H4 (cell line): ENCODE results near the gene UPF1. TPM values are rescaled to one million over a fixed set of nuclear protein-coding genes. Genes with fewer than 3 reads are reported as not detected.

ENCODE experiments used
- DNase-seq: peaks from one replicate; pipeline ENCODE4 v3.0.0-alpha.2; 2015; ENCODE audit warnings: low spot score
- total RNA-seq: library from RNA; depleted of rRNA; stranded (reverse); fragments of >200 nt; shearing (Covaris generic); gene quantifications from 2 replicates; pipeline ENCODE4 v1.2.3, GENCODE V29; 2014

Gene UPF1
- total RNA-seq, 1 experiment from 2014 or later, result 33.8 TPM

- no peak for DNase-seq
Measured at GRCh38 chr19:18857223-18857622, 25.5 kb downstream of the UPF1 start.

- DNase-seq, result no peak
Measured at GRCh38 chr19:18858906-18859646, 27.3 kb downstream of the UPF1 start.

DNA sequence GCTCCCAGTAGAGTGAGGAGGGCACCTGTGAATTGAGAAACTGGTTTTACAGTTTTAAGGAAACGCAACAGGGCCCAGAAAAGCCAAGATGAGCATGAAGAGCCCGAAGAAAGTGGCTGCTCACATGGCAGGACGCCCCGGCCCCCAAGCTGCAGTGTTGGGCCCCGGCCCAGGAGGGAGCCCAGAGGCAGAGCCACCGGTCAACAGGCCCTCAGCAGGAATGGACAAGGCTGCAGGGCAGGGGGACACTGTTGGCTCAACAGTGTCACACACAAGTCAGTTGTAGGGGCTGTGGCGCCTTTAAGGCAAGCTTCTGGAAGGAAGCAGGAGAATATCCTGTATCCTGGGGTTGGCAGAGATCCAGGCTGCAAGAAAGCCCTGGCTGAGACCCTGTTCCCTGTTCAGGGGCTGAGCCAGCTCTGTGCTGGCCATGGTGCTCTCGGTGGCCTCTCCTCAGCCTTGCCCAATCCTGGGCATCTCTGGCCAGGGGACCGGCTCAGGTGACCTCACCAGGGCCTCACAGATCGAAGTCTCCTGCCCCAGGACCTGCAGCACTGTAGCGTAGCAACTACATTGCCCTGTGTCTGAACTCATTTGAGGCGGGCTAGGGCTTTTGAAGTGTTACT, 28.0 kb downstream of the UPF1 start:
- no peak for DNase-seq

DNA sequence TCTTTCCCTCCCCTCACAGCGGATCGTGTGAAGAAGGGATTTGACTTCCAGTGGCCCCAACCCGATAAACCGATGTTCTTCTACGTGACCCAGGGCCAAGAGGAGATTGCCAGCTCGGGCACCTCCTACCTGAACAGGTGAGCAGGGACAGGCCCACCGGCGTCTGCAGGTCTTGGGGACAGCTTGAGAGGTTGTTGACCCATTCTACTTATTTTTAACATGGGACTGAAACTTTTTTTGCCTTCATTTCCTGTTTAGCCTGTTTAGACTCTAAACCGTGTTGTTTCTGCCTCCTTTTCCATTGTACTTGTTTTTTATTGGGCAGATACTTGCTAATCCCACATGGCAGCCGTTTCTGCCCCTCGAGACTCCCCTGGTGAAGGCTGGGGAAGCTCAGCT, 28.5 kb downstream of the UPF1 start:
- no peak for DNase-seq

- no peak for DNase-seq
Measured at GRCh38 chr19:18860725-18861124, 29.0 kb downstream of the UPF1 start.

DNA sequence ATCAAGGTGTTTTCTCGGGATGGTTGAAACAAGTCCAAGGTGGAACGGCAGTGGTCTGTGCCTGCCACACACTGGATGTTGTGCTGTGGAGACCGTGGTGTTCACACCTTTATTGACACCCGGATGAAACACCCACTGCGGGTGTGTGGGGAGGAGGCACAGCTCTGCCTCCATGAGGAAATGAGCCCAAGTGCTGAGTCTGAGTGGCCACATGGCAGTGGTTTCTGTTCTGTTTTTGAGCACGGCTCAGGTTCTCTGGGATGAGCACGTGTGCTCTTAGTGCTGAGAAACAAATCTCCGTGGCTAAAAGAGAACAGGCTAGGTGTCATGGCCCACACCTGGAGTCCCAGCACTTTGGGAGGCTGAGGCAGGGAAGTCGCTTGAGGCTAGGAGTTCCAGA, 29.5 kb downstream of the UPF1 start:
- no peak for DNase-seq

DNA sequence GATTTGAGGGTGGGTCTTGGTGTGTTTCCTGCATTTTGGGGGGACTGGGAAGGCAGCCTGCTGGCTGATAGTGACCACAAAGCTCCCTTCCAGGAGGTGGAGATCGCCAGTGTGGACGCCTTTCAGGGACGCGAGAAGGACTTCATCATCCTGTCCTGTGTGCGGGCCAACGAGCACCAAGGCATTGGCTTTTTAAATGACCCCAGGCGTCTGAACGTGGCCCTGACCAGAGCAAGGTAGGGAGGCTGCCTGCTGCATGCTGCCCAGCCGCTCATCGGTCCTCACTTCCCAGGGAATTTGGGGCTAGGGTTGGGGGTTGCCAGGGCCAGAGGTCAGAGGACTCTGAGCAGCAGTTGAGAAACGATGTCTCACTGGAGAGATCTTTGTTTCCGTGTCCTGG, 30.2 kb downstream of the UPF1 start:
- no peak for DNase-seq

DNA sequence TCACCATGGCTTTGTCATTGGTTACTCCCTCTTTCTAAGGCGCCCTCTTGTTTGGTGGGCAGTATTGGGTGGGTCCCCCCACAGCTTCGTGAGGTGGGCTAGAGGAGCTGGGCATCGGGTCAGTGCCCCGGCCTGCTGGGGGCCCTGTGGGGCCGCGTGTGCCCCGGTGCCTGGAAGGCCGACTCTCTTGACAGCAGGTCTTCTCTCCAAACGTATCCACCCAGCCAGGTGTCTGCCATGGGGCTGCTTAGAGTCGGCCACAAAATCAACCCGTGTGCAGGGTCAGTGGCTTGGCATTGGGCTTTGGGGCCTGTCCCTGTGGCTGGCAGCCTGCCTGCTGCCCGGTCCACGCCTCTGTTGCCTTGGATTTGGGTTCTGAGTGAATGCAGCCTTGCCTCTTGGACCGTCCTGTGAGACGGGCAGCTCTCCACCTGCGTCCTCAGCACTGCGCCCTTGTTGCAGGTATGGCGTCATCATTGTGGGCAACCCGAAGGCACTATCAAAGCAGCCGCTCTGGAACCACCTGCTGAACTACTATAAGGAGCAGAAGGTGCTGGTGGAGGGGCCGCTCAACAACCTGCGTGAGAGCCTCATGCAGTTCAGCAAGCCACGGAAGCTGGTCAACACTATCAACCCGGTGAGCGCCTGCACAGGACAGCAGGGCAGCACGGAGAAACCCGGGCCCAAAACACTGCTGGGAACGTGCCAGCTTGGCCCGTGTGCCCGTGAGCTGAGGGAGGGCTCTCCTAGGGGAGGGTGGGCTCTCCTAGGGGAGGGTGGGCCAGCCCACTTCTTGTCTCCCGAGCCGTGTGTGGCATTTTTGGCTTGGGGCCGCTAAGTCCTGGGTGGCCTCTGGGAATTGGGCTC, 31.4 kb downstream of the UPF1 start:
- no peak for DNase-seq

DNA sequence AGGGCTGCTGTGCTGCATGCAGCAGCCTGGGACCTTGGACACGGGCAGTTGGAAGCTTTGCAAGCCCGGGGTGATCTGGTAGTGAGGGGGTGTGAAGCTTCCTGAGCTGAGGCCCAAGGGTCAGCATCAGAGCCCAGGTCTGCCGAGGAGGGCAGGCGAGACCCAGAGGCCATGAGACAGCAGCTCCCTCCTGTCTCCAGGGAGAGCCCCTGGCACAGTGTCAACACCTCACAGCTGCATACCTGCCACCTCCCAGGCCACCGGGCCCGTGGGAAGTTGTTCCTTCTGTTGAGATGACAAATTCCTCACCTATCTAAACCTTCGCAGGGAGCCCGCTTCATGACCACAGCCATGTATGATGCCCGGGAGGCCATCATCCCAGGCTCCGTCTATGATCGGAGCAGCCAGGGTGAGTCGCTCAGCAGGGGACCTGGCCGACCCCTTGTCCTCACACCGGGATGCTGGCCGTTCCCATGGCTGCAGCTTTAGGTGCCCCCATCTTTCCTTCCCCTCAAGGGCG, 32.1 kb downstream of the UPF1 start:
- DNase-seq, result no peak

DNA sequence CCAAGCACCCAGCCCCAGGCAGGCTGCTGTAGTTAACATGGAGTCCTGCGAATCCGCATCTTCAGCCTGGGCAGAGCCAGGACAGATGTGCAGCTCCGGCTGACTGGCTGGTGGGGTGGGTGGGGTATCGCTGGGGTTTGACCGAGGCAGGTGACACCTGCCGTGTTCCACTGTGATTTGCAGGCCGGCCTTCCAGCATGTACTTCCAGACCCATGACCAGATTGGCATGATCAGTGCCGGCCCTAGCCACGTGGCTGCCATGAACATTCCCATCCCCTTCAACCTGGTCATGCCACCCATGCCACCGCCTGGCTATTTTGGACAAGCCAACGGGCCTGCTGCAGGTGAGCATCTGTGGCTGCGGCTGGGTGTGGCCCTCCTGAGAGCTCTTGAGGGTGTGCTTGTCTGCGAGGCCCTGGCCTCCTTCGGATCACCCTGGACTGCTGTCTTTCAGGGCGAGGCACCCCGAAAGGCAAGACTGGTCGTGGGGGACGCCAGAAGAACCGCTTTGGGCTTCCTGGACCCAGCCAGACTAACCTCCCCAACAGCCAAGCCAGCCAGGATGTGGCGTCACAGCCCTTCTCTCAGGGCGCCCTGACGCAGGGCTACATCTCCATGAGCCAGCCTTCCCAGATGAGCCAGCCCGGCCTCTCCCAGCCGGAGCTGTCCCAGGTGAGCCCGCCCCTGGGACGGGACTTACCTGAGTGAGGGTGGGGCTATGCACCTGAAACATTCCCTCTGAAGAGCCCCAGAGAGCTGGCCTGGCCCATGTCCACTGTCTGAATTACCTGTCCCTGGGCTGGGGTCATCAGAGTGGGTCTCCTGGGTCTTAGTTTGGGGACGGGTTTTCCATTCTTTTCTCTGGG, 33.6 kb downstream of the UPF1 start:
- no peak for DNase-seq

DNA sequence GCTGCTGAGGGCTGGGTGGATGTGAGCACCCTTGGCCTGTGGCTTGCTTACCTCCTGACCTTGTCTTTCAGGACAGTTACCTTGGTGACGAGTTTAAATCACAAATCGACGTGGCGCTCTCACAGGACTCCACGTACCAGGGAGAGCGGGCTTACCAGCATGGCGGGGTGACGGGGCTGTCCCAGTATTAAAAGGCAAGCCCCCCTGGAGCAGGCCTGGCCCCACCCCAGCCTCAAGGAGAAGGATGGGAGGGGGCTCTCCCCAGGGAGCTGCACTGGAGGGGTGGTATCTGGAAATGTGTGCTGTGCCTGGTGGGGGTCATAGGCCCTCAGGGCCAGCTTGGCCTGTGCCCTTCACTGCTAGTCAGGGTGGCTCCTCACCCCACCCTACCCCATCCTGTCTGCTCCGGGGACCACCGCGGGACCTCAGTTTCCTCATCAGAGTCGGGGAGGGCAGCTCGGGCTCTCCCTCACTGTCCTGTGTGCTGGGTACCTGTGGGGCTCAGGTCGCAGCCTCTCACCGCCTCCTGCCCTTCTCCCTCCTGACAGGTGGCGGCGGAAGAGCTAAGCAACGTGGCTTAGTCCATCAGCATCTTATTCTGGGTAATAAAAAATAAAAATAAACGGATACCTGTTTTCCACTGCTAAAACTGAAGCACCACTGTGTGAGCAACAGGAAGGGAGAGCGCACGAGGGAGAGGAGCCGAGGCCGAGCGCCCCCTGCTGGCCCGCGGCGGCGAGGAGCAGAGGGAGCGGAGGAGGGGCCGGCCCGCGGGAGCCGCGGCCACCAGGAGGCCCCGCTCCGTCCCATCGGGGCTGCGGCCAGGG, 34.4 kb downstream of the UPF1 start:
- peak; percentile 45 for DNase-seq

- no peak for DNase-seq
Measured at GRCh38 chr19:18866800-18867123, 35.0 kb downstream of the UPF1 start.

DNA sequence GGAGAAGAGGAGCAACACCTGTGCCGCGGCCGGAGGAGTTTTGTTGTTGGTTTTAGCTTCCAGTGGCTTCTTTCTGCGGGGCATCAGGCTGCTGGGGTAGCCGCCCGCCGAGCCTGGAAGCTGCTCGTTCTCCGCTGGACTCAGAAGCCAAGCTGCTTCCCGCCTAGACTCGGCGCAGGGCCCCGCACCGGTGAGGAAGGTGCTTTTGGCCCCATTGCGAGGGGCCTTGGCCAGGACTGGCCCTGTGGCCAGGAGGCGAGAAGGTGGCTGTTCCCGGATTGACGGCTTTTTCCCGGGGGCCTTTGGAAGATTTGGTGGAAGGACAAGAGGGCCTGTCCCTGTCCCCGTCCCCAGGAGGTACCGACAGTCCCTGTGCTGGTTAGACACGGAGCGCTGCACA, 35.4 kb downstream of the UPF1 start:
- no peak for DNase-seq

GRCh38 chr19:18867751-18868150, 36.0 kb downstream of the UPF1 start:
- no peak for DNase-seq

GRCh38 chr19:18868380-18869022, 36.7 kb downstream of the UPF1 start:
- DNase-seq, result no peak

DNA sequence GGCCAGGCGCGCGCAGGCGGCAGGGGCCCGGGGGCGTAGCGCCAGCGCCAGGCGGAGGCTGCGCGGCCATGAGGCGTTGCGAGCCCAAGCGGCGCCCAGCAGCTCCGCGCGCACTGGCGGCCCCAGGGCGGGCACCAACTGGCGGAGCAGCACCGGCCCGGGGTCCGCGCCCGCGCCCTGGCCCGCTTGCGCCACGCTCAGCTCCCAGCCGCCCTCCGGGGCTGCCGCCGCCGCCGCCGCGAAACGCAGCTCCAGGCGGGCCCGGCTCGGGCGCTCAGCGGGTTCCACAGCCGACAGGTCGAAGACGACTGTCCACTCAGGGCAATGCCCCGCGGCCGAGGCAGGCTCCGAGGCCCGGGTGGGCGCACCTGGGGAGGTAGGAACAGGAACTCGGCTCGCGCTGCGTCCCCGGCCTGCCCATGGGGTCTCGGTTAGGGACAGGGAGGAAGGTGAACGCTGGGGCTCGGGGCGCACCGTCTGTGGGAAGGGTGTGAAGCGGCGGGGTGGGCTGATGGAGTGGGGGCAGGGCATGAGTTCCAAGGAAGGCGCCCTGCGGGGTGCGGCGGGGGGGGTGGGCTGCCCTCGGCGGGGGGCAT, 37.4 kb downstream of the UPF1 start:
- DNase-seq, result no peak

- DNase-seq, result no peak
Measured at GRCh38 chr19:18869781-18870530, 38.2 kb downstream of the UPF1 start.

GRCh38 chr19:18870531-18871172, 38.9 kb downstream of the UPF1 start:
- no peak for DNase-seq

GRCh38 chr19:18871543-18871942, 39.8 kb downstream of the UPF1 start:
- DNase-seq, result no peak
